GM12872 (cell line): Measurements from ENCODE around the gene NOL12.

Experiments
- TF ChIP-seq, protein P1 (sequence below): IDR thresholded peaks from 3 replicates; pipeline ENCODE4 v1.5.1; 2011; ENCODE audit warnings: low read depth, mild to moderate bottlenecking, low read length, moderate library complexity; ENCODE audit not compliant: insufficient read depth

The NOL12 gene

DNA sequence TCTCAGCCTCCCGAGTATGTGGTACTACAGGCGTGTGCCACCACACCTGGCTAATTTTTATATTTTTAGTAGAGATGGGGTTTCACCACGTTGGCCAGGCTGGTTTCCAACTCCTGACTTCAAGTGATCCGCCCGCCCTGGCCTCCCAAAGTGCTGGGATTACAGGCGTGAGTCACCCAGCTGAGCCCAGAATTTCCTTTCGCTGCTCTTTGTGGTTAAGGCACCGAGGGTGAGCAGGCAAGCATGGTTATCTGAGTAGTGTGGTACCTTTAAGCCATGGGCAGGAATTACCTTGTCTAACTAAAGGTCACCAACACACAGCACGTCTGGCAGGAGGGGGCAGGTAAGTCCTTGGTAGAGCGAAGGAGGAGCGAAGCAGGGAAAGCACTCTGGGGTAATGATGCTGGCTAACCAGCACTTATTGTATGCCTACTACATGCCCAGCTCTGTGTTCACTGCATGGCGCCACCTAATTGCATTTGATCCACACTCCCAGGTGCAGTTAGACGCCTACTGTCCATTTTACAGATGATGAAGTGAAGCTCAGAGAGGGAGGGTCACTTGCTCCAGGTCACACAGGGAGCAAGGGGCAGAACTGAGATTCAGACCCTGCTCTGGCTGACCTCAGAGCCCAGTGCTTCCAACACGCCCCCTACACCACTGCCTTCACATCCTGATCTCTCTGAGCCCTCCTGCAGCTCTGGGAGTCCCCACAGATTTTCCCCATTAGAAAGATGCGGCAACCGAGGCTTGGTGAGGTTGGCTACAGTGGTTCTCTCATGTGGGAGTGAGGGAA lies 56.4 kb downstream of the NOL12 start:
- TF ChIP-seq, protein P1, sequence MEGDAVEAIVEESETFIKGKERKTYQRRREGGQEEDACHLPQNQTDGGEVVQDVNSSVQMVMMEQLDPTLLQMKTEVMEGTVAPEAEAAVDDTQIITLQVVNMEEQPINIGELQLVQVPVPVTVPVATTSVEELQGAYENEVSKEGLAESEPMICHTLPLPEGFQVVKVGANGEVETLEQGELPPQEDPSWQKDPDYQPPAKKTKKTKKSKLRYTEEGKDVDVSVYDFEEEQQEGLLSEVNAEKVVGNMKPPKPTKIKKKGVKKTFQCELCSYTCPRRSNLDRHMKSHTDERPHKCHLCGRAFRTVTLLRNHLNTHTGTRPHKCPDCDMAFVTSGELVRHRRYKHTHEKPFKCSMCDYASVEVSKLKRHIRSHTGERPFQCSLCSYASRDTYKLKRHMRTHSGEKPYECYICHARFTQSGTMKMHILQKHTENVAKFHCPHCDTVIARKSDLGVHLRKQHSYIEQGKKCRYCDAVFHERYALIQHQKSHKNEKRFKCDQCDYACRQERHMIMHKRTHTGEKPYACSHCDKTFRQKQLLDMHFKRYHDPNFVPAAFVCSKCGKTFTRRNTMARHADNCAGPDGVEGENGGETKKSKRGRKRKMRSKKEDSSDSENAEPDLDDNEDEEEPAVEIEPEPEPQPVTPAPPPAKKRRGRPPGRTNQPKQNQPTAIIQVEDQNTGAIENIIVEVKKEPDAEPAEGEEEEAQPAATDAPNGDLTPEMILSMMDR: no peak
